PC-9 (cell line): ENCODE measurements around the gene SMIM5. TPM values are rescaled to one million over a fixed set of nuclear protein-coding genes. Genes with fewer than 3 reads are reported as not detected.

Source experiments
- BruUV-seq: library from RNA; stranded (reverse); fragments of 400-500 nt; replicated peaks from 2 replicates; lab custom pipeline; 2021; lab: Mats Ljungman, UMichigan
- CTCF ChIA-PET: fragments of 300-600 bp; sonication (Branson Sonifier 250); formaldehyde crosslinking; loops from one replicate; lab custom pipeline; 2022; ENCODE audit warnings: antibody characterized with exemption; lab: Charles Lee
- POLR2A ChIA-PET: fragments of 300-600 bp; sonication (Branson Sonifier 250); formaldehyde crosslinking; loops from one replicate; lab custom pipeline; 2022; ENCODE audit warnings: antibody characterized with exemption; ENCODE audit not compliant: unreplicated experiment; lab: Charles Lee
- DNase-seq, 2 experiments: peaks; one replicate each; pipeline versions ENCODE4 v3.0.0 to v3.0.0-alpha.2; 2015 to 2022; ENCODE audit warnings: mixed read lengths in 1 of 2
- H2AFZ ChIP-seq: fragments of 200-600 bp; sonication (generic); 2 replicates; pipeline ENCODE4 v1.8.1; 2017; ENCODE audit warnings: antibody characterized with exemption
- H3F3A ChIP-seq: fragments of 200-600 bp; sonication (generic); 2 replicates; pipeline ENCODE4 v1.8.1; 2017; ENCODE audit warnings: antibody characterized with exemption, mild to moderate bottlenecking, low read depth; ENCODE audit not compliant: insufficient read depth
- H3K27ac ChIP-seq: fragments of 200-600 bp; sonication (generic); 2 replicates; pipeline ENCODE4 v1.6.1; 2016; ENCODE audit warnings: mixed run types
- H3K27me3 ChIP-seq: fragments of 200-600 bp; sonication (generic); 2 replicates; pipeline ENCODE4 v1.6.1; 2016; ENCODE audit warnings: low read depth, mixed run types; ENCODE audit not compliant: insufficient read depth
- H3K36me3 ChIP-seq: fragments of 200-600 bp; sonication (generic); 2 replicates; pipeline ENCODE4 v1.6.1; 2016; ENCODE audit warnings: low read depth, mixed run types
- H3K4me1 ChIP-seq: fragments of 200-600 bp; sonication (generic); replicated peaks from 2 replicates; pipeline ENCODE4 v1.6.1; 2016; ENCODE audit warnings: mixed run types; ENCODE audit not compliant: insufficient read depth
- H3K4me2 ChIP-seq: fragments of 200-600 bp; sonication (generic); 2 replicates; pipeline ENCODE4 v1.6.1; 2017; ENCODE audit warnings: mixed run types
- H3K4me3 ChIP-seq: fragments of 200-600 bp; sonication (generic); 2 replicates; pipeline ENCODE4 v1.6.1; 2016; ENCODE audit warnings: mixed run types
- H3K79me2 ChIP-seq: fragments of 200-600 bp; sonication (generic); 2 replicates; pipeline ENCODE4 v1.6.1; 2017; ENCODE audit warnings: low read depth, mixed run types
- H3K9me2 ChIP-seq: fragments of 200-600 bp; sonication (generic); 2 replicates; pipeline ENCODE4 v1.8.1; 2017; ENCODE audit warnings: mild to moderate bottlenecking; ENCODE audit not compliant: insufficient read depth
- H3K9me3 ChIP-seq: fragments of 200-600 bp; sonication (generic); 2 replicates; pipeline ENCODE4 v1.8.1; 2016; ENCODE audit warnings: low read depth; ENCODE audit not compliant: insufficient read depth
- H4K20me1 ChIP-seq: fragments of 200-600 bp; sonication (generic); 2 replicates; pipeline ENCODE4 v1.8.1; 2017; ENCODE audit not compliant: insufficient read depth
- EZH2 ChIP-seq: fragments of 200-600 bp; sonication (generic); IDR thresholded peaks from 2 replicates; pipeline ENCODE4 v1.8.0; 2017; ENCODE audit warnings: antibody characterized with exemption, low read depth
- intact Hi-C: fragments of 100-400 bp; cut with micrococcal nuclease; formaldehyde crosslinking; loops from one replicate; pipeline ENCODE4 v1.10.0; 2022; ENCODE audit not compliant: unreplicated experiment
- total RNA-seq: library from RNA; stranded (reverse); gene quantifications from 2 replicates; pipeline ENCODE4 v1.2.3, GENCODE V29; 2021
- TF ChIP-seq, protein P1 (sequence below): fragments of 200-600 bp; sonication (generic); conservative IDR thresholded peaks from 2 replicates; pipeline ENCODE4 v1.6.1; 2017; ENCODE audit warnings: mixed run types, antibody characterized with exemption, mild to moderate bottlenecking, moderate library complexity

The SMIM5 gene
- total RNA-seq, 1 experiment from 2014 or later: 0.31 TPM

DNA sequence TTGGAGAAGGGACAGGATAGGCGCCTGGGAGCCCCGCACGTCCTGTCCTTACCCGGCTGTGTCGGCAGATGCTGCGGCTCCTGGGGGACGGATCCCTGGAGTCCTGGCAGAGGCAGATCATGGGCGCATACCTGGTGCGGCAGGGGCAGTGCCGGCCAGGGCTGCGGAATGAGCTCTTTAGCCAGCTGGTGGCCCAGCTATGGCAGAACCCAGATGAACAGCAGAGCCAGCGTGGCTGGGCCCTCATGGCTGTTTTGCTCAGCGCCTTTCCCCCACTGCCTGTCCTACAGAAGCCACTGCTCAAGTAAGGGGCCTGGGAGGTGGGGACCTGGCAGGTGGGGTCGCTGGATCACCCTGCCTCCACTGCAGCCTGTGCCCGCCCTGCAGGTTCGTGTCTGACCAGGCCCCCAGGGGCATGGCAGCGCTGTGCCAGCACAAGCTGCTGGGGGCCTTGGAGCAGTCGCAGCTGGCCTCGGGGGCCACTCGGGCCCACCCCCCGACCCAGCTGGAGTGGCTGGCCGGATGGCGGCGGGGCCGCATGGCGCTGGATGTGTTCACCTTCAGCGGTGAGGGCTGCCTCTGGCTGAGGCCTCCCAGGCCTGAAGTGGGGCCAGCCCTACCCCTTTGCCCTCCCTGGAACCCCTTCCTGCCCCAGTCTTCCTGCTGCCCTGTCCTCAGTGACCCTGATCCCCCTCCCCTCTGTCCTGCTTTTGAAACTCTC lies 20.2 kb upstream of the SMIM5 start:
- H3K27ac ChIP-seq: no peak overlapping the region
- ChIA-PET POLR2A (no interaction called here), CTCF (interaction anchor here (0.6 to 1.3 kb wide), 3 partner anchors 12 to 100 kb away, joined by 3 to 4 read pairs (median 3); no protein-coding TSS in a partner anchor)
- no peaks in the 10 kb centered on the region for H3K79me2 ChIP-seq
- no peaks in the 10 kb centered on the region for H4K20me1 ChIP-seq
- H3K27me3 ChIP-seq: no peaks in the 10 kb centered on the region
- no peaks in the 10 kb centered on the region for H3K9me2 ChIP-seq
- no peak for DNase-seq
- intact Hi-C loops: no loop called here
- H3K4me3 ChIP-seq: no peak overlapping the region
- no peaks in the 10 kb centered on the region for H3K9me3 ChIP-seq
- TF ChIP-seq EZH2: no peak
- TF ChIP-seq, protein P1, sequence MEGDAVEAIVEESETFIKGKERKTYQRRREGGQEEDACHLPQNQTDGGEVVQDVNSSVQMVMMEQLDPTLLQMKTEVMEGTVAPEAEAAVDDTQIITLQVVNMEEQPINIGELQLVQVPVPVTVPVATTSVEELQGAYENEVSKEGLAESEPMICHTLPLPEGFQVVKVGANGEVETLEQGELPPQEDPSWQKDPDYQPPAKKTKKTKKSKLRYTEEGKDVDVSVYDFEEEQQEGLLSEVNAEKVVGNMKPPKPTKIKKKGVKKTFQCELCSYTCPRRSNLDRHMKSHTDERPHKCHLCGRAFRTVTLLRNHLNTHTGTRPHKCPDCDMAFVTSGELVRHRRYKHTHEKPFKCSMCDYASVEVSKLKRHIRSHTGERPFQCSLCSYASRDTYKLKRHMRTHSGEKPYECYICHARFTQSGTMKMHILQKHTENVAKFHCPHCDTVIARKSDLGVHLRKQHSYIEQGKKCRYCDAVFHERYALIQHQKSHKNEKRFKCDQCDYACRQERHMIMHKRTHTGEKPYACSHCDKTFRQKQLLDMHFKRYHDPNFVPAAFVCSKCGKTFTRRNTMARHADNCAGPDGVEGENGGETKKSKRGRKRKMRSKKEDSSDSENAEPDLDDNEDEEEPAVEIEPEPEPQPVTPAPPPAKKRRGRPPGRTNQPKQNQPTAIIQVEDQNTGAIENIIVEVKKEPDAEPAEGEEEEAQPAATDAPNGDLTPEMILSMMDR: no peak
- H3F3A ChIP-seq: no peaks in the 10 kb centered on the region; the same call in 1 of the 2 replicates
- H3K4me1 ChIP-seq: peaks cover 16% of the 10 kb centered on the region
- H2AFZ ChIP-seq: no peak overlapping the region
- no peaks in the 10 kb centered on the region for H3K36me3 ChIP-seq
- BruUV-seq: no TSS peak
- no peak overlapping the region for H3K4me2 ChIP-seq

DNA sequence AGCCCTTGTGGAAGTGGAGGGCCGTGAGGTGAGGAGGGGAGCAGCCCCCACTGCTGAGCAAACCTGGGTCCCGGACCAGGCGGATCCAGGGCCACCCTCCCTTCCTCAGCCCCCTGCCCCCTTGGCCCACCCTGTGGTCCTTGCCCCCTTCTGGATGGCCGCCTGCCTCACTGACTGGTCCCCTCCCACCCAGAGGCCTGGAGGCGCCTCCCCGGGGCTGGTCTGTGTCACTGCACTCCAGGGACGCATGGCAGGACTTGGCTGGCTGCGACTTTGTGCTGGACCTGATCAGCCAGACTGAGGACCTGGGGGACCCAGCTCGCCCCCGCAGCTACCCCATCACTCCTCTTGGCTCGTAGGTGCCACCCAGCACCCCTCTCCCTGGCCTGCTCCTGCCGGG lies 19.2 kb upstream of the SMIM5 start:
- H3K9me3 ChIP-seq: no peaks in the 10 kb centered on the region
- no peaks in the 10 kb centered on the region for H3K36me3 ChIP-seq
- H2AFZ ChIP-seq: no peak overlapping the region
- intact Hi-C loops: no loop called here
- H3K27me3 ChIP-seq: no peaks in the 10 kb centered on the region
- no peaks in the 10 kb centered on the region for H3K9me2 ChIP-seq
- no peaks in the 10 kb centered on the region; the same call in 1 of the 2 replicates for H3F3A ChIP-seq
- H3K4me3 ChIP-seq: no peak overlapping the region
- H3K27ac ChIP-seq: no peak overlapping the region
- TF ChIP-seq EZH2: no peak
- TF ChIP-seq, protein P1: no peak; the same call in 1 of the 2 replicates
- H3K4me2 ChIP-seq: no peak overlapping the region
- no peaks in the 10 kb centered on the region for H4K20me1 ChIP-seq
- no TSS peak for BruUV-seq
- ChIA-PET POLR2A (no interaction called here), CTCF (interaction anchor here (1.3 kb wide), 1 partner anchor 14 kb away, joined by 4 read pairs; no protein-coding TSS in a partner anchor)
- no peaks in the 10 kb centered on the region for H3K79me2 ChIP-seq
- H3K4me1 ChIP-seq: peaks cover 16% of the 10 kb centered on the region
- DNase-seq: no peak

DNA sequence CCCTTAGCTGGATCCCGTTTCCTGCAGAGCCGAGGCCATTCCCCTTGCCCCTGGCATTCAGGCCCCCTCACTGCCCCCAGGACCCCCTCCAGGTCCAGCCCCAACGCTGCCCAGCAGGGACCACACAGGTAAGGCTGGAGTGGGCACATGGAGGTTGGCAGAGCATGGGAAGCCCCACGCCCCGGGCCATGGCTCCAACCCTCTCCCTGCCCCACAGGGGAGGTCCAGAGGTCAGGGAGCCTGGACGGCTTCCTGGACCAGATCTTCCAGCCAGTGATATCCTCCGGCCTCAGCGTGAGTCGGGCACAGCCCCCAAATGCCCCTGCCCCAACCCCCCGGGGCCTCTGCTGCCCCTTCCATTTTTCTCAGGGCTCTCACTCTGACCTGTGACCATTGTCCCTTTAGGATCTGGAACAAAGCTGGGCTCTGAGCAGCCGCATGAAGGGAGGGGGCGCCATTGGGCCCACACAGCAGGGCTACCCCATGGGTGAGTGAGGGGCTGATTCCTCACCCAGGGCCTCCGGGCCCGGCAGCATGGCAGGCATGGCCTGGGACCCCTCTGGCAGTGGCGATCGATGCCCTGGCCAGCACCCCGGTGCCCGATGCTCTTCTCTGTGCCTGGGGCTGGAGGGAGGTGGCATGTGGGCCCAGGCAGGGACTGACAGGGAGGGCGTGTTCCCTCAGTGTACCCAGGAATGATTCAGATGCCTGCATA lies 18.5 kb upstream of the SMIM5 start:
- H3K79me2 ChIP-seq: no peaks in the 10 kb centered on the region
- H3K4me1 ChIP-seq: peaks cover 16% of the 10 kb centered on the region
- intact Hi-C loops: no loop called here
- no peaks in the 10 kb centered on the region; the same call in 1 of the 2 replicates for H3F3A ChIP-seq
- ChIA-PET POLR2A (no interaction called here), CTCF (interaction anchor here (1.3 kb wide), 1 partner anchor 14 kb away, joined by 4 read pairs; no protein-coding TSS in a partner anchor)
- no peaks in the 10 kb centered on the region for H3K9me2 ChIP-seq
- DNase-seq: no peak
- no peaks in the 10 kb centered on the region for H3K36me3 ChIP-seq
- H3K9me3 ChIP-seq: no peaks in the 10 kb centered on the region
- no peak overlapping the region for H3K4me3 ChIP-seq
- no peak overlapping the region for H2AFZ ChIP-seq
- no peak overlapping the region for H3K27ac ChIP-seq
- BruUV-seq: no TSS peak
- H3K27me3 ChIP-seq: no peaks in the 10 kb centered on the region
- H4K20me1 ChIP-seq: no peaks in the 10 kb centered on the region
- TF ChIP-seq, protein P1: no peak
- TF ChIP-seq EZH2: no peak
- no peak overlapping the region for H3K4me2 ChIP-seq
